H1 (cell line): Measurements from ENCODE around the gene VPS37C.

Experiments used
- CEBPB ChIP-seq: IDR thresholded peaks from 2 replicates; pipeline ENCODE4 v1.6.1; 2012; ENCODE audit warnings: low read depth, low read length
- EGR1 ChIP-seq: IDR thresholded peaks from 2 replicates; pipeline ENCODE4 v1.6.1; 2011; ENCODE audit warnings: low read depth, low read length, borderline replicate concordance
- EP300 ChIP-seq, 2 experiments: IDR thresholded peaks; 1 replicate in 1 of 2; 2 replicates in 1 of 2; pipeline ENCODE4 v1.6.1; 2011 to 2012; ENCODE audit warnings: low read depth in 2 of 2, low read length in 2 of 2, mild to moderate bottlenecking in 2 of 2, borderline replicate concordance in 1 of 2, inconsistent platforms in 1 of 2, moderate library complexity in 1 of 2
- EZH2 ChIP-seq: fragments of 200-600 bp; sonication (generic); IDR thresholded peaks from 2 replicates; pipeline ENCODE4 v1.7.1; 2012; ENCODE audit warnings: low read depth, mild to moderate bottlenecking, moderate library complexity, low read length, inconsistent platforms; ENCODE audit not compliant: severe bottlenecking
- FOSL1 ChIP-seq: IDR thresholded peaks from 2 replicates; pipeline ENCODE4 v1.6.1; 2011; ENCODE audit warnings: mild to moderate bottlenecking, low read depth, low read length, moderate library complexity; ENCODE audit not compliant: insufficient read depth
- HDAC6 ChIP-seq: IDR thresholded peaks from one replicate; pipeline ENCODE4 v1.7.1; 2012; ENCODE audit warnings: low read depth, mild to moderate bottlenecking, inconsistent platforms, low read length, moderate library complexity
- JUN ChIP-seq: IDR thresholded peaks from 2 replicates; pipeline ENCODE4 v1.6.1; 2011; ENCODE audit warnings: low read depth, mild to moderate bottlenecking, improper control_type of control experiment, low read length
- JUND ChIP-seq: IDR thresholded peaks from 2 replicates; pipeline ENCODE4 v1.6.1; 2011; ENCODE audit warnings: mild to moderate bottlenecking, improper control_type of control experiment, low read length
- KDM1A ChIP-seq: fragments of 200-600, 300-600 bp; sonication (generic); IDR thresholded peaks from 2 replicates; pipeline ENCODE4 v1.7.1; 2016; ENCODE audit warnings: mild to moderate bottlenecking, low read length, borderline replicate concordance
- POLR2A ChIP-seq, 2 experiments: IDR thresholded peaks; 1 replicate in 1 of 2; 2 replicates in 1 of 2; pipeline ENCODE4 v1.6.1; 2011; ENCODE audit warnings: low read depth in 2 of 2, low read length in 2 of 2, mild to moderate bottlenecking in 2 of 2; ENCODE audit errors: control extremely low read depth in 1 of 2
- TAF1 ChIP-seq: IDR thresholded peaks from 2 replicates; pipeline ENCODE4 v1.6.1; 2011; ENCODE audit warnings: mild to moderate bottlenecking, low read depth, low read length
- TBP ChIP-seq: IDR thresholded peaks from 2 replicates; pipeline ENCODE4 v1.6.1; 2011; ENCODE audit warnings: low read depth, low read length, improper control_type of control experiment
- ZNF274 ChIP-seq: IDR thresholded peaks from 2 replicates; pipeline ENCODE4 v1.7.0; 2012; ENCODE audit warnings: low read length, borderline replicate concordance; ENCODE audit errors: extremely low read depth
- TF ChIP-seq, protein P1 (sequence below), 3 experiments: IDR thresholded peaks; 1 replicate in 2 of 3; 2 replicates in 1 of 3; pipeline versions ENCODE4 v1.5.1 to v1.6.1; 2011; ENCODE audit warnings: low read length in 3 of 3, mild to moderate bottlenecking in 3 of 3, inconsistent platforms in 2 of 3, low read depth in 1 of 3, moderate library complexity in 1 of 3; ENCODE audit not compliant: insufficient read depth in 1 of 3; ENCODE audit errors: control extremely low read depth in 1 of 3

DNA sequence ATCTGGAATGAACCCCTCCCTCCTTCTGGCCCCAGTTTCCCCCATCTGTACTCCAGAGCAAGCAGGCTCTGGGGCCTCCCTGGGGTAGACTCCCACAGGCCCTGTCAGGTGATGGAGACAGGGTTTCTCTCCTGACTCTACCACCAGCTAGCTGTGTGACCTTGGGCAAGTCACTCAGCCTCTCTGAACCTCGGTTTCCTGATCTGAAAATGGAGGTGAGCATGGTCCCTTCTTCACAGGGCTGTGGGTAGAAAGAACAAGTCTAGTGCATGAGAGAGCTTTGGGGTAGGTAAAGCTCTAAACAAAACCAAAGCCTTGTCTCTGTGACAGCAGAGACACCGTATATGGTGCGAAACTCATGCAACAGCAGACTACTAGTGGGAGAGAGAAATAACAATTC is 53.3 kb downstream of the VPS37C start:
- no peak for TF ChIP-seq JUN
- TF ChIP-seq, protein P1, sequence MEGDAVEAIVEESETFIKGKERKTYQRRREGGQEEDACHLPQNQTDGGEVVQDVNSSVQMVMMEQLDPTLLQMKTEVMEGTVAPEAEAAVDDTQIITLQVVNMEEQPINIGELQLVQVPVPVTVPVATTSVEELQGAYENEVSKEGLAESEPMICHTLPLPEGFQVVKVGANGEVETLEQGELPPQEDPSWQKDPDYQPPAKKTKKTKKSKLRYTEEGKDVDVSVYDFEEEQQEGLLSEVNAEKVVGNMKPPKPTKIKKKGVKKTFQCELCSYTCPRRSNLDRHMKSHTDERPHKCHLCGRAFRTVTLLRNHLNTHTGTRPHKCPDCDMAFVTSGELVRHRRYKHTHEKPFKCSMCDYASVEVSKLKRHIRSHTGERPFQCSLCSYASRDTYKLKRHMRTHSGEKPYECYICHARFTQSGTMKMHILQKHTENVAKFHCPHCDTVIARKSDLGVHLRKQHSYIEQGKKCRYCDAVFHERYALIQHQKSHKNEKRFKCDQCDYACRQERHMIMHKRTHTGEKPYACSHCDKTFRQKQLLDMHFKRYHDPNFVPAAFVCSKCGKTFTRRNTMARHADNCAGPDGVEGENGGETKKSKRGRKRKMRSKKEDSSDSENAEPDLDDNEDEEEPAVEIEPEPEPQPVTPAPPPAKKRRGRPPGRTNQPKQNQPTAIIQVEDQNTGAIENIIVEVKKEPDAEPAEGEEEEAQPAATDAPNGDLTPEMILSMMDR (IDR thresholded peaks at IDR 0.05; ENCODE audit: control extremely low read depth in 1 of 3, insufficient read depth in 1 of 3, low read depth in 1 of 3, low read length in 3 of 3): no peak
- TF ChIP-seq POLR2A (IDR thresholded peaks at IDR 0.05; ENCODE audit: control extremely low read depth in 1 of 2, low read depth in 2 of 2, low read length in 2 of 2): no peak
- TF ChIP-seq TAF1: no peak
- TF ChIP-seq ZNF274: no peak
- TF ChIP-seq FOSL1: no peak
- TF ChIP-seq CEBPB: no peak
- no peak for TF ChIP-seq EP300 (IDR thresholded peaks at IDR 0.05; ENCODE audit: borderline replicate concordance in 1 of 2, low read depth in 2 of 2, low read length in 2 of 2)
- no peak for TF ChIP-seq EZH2
- no peak for TF ChIP-seq TBP
- no peak for TF ChIP-seq EGR1
- no peak for TF ChIP-seq JUND
- no peak for TF ChIP-seq HDAC6
- TF ChIP-seq KDM1A: no peak
